NCI-H128 (cell line): ENCODE measurements around the gene ANK2.

ENCODE experiments used
- DNase-seq: peaks from one replicate; lab custom pipeline; 2025; ENCODE audit not compliant: unreplicated experiment; lab: John Stamatoyannopoulos, UW

Gene ANK2

GRCh38 chr4:113330200-113330599 lies 280.7 kb downstream of the ANK2 start:
- DNase-seq, result no peak

- no peak for DNase-seq
Observed at GRCh38 chr4:113331811-113332210, 282.4 kb downstream of the ANK2 start.

DNA sequence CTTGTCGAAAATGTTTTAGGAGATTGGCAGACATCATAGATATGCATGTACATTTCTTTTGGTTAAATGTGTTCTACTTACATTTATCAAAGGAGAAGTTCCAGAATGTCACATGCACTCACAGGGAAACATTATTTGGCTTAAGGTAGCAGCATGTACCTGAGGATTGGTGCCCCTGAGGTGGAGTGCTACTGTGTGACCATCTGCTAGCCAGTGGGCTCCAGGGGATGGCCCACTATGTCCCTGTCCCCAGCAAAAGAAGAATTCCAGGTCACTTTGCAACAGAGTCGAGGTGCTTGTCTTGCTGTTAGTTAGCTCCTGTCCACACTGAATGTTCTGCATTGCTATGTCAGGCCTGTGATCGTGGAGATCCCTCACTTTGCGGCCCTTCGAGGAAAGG lies 283.2 kb downstream of the ANK2 start:
- DNase-seq, result no peak

GRCh38 chr4:113335746-113336145 lies 286.3 kb downstream of the ANK2 start:
- no peak for DNase-seq

DNA sequence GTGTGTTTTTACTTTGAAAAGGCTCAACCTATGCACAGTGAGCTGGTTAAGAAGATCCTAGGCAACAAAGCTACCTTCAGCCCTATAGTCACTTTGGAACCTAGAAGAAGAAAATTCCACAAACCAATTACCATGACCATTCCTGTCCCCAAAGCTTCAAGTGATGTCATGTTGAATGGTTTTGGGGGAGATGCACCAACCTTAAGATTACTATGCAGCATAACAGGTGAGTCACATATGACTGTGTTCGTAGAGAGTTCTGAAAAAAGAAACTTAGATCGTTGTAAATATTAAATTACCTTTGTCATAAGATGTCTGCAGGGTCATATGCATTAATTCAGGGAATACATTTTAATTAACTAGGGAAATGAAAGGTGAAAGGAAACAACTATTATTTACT lies 287.1 kb downstream of the ANK2 start:
- DNase-seq, result no peak

DNA sequence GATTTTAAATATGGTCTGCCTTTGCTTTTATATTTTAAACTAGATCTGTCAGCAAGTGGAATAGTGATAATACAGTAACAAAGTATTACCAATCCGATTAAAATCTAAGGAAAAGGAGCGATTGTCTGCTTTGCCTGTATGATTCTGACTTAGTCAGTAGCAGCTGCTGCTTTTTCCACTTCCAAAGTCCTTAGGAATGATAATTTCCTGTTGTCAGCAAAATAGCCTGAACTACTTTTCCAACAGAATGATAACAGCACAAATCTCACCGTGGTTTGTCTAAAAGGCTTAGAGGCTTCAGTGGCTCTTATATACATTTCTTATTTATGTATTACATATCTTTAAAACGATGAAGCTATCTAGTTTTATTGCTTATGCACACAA lies 290.0 kb downstream of the ANK2 start:
- DNase-seq, result no peak

DNA sequence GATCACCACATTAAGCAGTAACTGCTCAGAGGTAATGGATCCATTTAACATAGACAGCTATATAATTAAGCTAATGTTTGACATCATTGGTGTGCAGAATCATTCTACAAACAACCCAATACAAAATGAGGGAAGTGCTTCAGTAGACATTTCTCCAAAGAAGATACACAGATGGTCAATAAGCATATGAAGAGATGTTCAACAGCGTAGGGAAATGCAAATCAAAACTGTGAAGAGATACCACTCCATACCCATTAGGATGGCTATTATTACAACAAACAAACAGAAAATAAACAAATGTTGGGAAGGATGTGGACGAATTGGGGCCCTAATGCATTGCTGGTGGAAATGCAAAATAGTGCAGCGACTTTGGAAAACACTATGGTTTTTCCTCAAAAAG lies 294.6 kb downstream of the ANK2 start:
- no peak for DNase-seq

DNA sequence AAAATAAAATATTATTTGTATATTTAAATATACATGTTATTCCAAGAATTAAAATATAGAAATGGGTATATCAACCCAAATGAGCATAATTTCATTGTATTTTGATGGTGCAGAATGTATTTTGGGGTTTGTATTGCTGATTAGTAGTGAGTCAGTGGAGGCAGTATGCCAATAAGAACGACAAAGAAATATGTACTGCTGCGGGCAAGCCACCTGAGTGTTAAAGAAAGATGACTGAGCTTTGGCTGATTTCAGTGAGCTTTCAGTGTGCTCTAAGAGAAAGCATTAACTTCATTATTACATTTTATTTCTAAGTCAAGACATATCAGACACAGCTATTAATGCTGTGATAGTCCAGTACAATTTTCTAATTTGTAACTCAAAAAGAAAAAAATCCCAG lies 297.8 kb downstream of the ANK2 start:
- no peak for DNase-seq

GRCh38 chr4:113349430-113349829 lies 300.0 kb downstream of the ANK2 start:
- no peak for DNase-seq

GRCh38 chr4:113350576-113350975 lies 301.1 kb downstream of the ANK2 start:
- no peak for DNase-seq

- DNase-seq, result no peak
Observed at GRCh38 chr4:113355550-113356371, 306.3 kb downstream of the ANK2 start.

- DNase-seq, result no peak
Observed at GRCh38 chr4:113356453-113356852, 307.0 kb downstream of the ANK2 start.

GRCh38 chr4:113358784-113359183 lies 309.3 kb downstream of the ANK2 start:
- no peak for DNase-seq

DNA sequence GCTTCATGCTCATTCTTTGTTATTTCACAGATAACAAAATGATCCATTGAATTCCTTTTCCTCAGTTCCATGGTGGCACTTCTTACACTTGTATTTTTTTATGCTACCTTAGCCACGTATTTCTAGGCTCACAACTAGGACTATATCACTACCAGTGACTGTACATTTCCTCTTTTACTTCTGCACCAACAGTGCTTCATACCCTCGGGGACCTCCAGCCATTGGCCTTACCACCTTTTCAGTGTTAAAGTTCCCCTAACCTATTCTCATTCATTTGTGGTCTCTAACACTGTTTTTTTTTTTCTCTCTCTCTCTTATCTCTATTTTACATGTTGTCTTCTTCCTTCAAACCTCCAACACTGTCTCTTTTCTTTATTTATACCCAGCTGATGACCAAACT lies 315.9 kb downstream of the ANK2 start:
- no peak for DNase-seq

GRCh38 chr4:113368056-113368455 lies 318.6 kb downstream of the ANK2 start:
- DNase-seq, result no peak

DNA sequence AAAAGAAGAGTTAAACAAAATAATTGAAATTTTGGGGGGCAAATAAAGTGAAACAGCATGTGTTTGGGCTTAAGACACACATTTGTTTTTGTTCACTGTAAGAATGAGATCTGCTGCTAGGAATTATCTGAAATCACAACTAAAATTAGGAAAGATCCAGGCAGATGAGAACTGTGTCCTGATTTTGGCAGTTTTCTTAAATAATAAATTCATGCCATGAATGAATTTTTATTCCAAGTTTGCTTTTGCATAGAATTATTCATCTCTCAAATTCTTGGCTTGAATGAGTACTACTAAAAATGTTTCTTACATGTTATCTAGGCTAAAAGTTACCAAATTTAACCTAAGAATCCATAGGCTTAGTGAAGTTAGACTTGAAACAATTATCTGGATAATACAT lies 321.7 kb downstream of the ANK2 start:
- DNase-seq, result no peak

- no peak for DNase-seq
Observed at GRCh38 chr4:113375964-113376666, 326.7 kb downstream of the ANK2 start.

GRCh38 chr4:113378836-113379235 lies 329.4 kb downstream of the ANK2 start:
- DNase-seq, result no peak

DNA sequence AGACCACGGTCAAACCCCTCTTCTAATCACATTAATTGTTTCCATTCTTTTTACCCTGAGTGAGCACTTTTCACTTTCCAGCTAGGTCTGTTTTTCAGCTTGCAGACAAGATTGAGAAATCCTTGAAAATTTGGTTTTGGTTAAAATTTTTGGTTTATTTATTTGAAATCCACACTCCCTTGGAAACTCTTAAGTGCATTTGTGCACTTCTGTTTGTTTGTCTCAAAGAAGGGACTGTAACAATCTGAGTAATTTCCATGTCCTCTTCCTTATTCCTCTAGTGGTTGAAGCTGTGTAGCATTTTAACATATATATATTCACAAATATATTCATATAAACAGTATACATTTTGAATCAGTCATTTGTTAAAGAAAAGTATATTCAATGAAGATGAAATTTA lies 333.3 kb downstream of the ANK2 start:
- no peak for DNase-seq

DNA sequence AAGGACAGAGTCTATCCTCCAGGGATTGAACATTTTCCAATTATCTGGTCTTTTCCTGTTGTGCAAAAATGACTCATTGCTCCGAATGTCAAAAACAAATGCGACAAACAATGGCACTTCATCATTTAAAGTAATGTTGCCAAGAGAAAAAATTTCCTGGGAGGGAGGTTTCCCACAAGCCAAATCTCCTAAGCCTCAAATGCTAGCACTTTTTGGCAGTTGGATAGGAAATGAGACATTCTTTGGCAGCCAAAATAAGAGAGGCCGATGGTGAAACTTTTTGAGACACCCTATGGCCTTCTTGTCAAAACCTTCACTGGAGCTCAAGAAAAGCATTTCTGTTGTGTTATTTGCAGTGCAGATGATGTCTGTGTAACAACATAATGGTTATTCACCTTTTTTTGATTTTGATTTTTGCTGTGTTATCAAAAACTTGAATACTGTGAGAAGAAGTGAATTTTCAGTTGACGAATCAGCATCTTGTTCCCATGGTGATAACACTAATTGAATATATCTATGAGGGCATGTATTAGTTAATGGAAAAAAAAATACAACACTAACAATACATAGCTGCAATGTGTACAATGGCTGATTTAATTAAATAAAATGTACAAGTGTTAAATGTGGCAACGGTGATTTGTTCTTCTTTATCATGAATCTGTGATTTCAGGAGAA lies 333.8 kb downstream of the ANK2 start:
- no peak for DNase-seq

GRCh38 chr4:113384600-113384999 lies 335.1 kb downstream of the ANK2 start:
- DNase-seq, result no peak

GRCh38 chr4:113385281-113385899 lies 335.9 kb downstream of the ANK2 start:
- no peak for DNase-seq
